AG09319 (cell line): Measurements from ENCODE around the gene SULT1C2.

Experiments used
- DNase-seq: peaks from one replicate; pipeline ENCODE4 v3.0.0-alpha.2; 2010; ENCODE audit warnings: low read depth; ENCODE audit errors: extremely low read depth
- TF ChIP-seq, protein P1 (sequence below): IDR thresholded peaks from 2 replicates; pipeline ENCODE4 v1.5.1; 2011; ENCODE audit warnings: low read depth, mild to moderate bottlenecking, inconsistent platforms, low read length, moderate library complexity

Gene SULT1C2

DNA sequence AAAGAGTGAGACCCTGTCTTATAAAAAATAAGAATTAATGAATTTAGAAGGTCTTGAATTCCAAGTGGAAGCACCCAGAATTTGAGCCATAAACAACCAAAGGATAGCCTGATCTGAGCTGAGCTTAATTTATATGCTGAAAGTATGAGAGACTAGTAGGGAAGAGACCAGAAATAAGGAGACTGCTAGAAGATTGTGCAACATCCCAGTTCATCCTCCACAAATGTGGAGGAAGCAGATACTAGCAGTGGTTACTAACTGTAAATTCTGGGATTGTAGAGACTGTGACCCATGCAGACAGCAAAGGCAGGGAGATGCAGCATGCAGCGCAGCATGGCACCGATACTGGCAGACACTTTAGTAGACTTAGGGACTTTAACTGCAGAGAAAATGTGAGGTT lies 1.5 kb upstream of the SULT1C2 start:
- TF ChIP-seq, protein P1, sequence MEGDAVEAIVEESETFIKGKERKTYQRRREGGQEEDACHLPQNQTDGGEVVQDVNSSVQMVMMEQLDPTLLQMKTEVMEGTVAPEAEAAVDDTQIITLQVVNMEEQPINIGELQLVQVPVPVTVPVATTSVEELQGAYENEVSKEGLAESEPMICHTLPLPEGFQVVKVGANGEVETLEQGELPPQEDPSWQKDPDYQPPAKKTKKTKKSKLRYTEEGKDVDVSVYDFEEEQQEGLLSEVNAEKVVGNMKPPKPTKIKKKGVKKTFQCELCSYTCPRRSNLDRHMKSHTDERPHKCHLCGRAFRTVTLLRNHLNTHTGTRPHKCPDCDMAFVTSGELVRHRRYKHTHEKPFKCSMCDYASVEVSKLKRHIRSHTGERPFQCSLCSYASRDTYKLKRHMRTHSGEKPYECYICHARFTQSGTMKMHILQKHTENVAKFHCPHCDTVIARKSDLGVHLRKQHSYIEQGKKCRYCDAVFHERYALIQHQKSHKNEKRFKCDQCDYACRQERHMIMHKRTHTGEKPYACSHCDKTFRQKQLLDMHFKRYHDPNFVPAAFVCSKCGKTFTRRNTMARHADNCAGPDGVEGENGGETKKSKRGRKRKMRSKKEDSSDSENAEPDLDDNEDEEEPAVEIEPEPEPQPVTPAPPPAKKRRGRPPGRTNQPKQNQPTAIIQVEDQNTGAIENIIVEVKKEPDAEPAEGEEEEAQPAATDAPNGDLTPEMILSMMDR: no peak
- DNase-seq: no peak

DNA sequence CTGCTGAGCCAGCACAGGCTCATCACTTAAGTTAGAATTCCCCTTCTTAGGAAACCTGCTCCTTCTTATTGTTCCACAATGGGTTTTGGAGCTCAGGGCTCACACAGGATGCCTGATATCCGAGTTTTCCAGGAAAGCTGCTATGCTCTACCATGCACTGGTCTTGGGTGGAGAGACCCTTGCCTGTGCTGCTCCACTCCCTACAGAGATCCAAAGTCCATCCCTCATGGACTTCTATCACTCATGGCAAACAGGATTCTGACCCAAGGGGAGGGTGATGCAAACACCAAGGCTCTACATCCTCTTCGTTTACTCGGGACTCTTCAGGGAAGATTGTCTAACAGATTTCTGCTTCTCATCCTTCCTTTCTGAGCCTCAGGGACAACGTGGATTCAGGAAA lies 5.2 kb downstream of the SULT1C2 start:
- DNase-seq: no peak
- TF ChIP-seq, protein P1: no peak

GRCh38 chr2:108297436-108298141 lies 8.9 kb downstream of the SULT1C2 start:
- no peak for DNase-seq
- TF ChIP-seq, protein P1: no peak

DNA sequence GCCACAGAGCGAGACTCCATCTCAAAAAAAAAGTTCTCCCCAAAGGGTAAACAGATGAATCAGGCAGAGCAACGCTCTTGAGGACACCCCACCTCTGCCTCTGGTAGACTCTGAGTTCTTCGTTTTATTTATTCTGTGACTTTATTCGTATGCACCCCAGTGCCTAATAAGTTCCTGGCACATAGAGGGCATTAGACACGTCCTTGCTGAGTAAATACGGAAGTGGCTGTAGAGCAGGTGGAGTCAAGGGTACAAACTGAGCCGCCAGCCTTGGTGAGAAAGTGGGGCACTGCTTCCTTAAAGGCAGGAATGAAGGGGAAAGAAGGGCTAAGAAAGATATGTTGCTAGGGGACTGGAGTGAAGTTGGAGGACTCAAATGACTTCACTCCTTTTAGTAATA lies 12.9 kb downstream of the SULT1C2 start:
- TF ChIP-seq, protein P1: no peak
- DNase-seq: no peak

- DNase-seq: no peak
- TF ChIP-seq, protein P1: no peak
Measured at GRCh38 chr2:108304975-108305374, 16.3 kb downstream of the SULT1C2 start.

GRCh38 chr2:108305901-108306300 lies 17.2 kb downstream of the SULT1C2 start:
- TF ChIP-seq, protein P1: no peak
- no peak for DNase-seq

DNA sequence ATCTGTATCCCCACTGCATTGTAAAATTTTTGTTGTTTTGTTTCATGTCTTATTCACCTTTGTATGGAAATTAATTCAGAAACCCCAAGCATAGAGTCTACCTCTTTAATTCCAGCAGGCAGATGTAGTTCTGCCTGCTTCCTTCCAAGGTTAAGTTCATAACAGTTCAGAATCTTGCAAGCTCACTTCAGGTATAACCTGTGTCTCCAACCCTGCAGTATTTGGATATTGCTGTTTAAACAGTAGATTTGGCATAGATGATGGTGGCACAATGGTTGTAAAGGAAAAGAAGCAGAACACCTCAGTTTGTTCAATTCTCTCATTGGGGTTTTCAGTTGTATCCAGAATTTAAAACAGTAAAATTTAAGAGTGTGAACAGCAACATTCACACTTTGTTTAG lies 21.2 kb downstream of the SULT1C2 start:
- no peak for DNase-seq
- TF ChIP-seq, protein P1: no peak
